Measurements from ENCODE around the gene GZMM. TPM values are rescaled to one million over a fixed set of nuclear protein-coding genes. Genes with fewer than 3 reads are reported as not detected.

The GZMM gene
- total RNA-seq, 1 donor from 2014 or later = not detected

- Mint-ChIP-seq H3K9me3 (no peaks in the 10 kb centered on the region), H3K4me1 (peaks cover 15% of the 10 kb centered on the region), H3K4me3 (no peak overlapping the region), H3K27me3 (ENCODE audit: insufficient read depth, low read depth) (no peaks in the 10 kb centered on the region), H3K27ac (no peak overlapping the region), H3K36me3 (peaks cover 8% of the 10 kb centered on the region)
- peaks cover 35% of the 10 kb centered on the region for H3K79me2 ChIP-seq (ENCODE audit: low read depth)
- no peak overlapping the region for H3K4me3 ChIP-seq
- H3K9me3 ChIP-seq (ENCODE audit: low read depth) = no peaks in the 10 kb centered on the region
- TF ChIP-seq EZH2phosphoT487 (IDR thresholded peaks at IDR 0.05) = no peak
- TF ChIP-seq EZH2 (IDR thresholded peaks at IDR 0.05) = no peak
- TF ChIP-seq CTCF (IDR thresholded peaks at IDR 0.05) = no peak
- peaks cover 8% of the 10 kb centered on the region for H3K4me1 ChIP-seq
- H3K4me2 ChIP-seq = no peak overlapping the region
- H3K27ac ChIP-seq = no peak overlapping the region
- no peak overlapping the region for H3K9ac ChIP-seq
- no peak for DNase-seq (ENCODE audit: low spot score)
- H3K27me3 ChIP-seq = no peaks in the 10 kb centered on the region
- H3K36me3 ChIP-seq = no peaks in the 10 kb centered on the region
- H4K20me1 ChIP-seq (ENCODE audit: low read depth) = peaks cover 63% of the 10 kb centered on the region
- peaks cover 19% of the 10 kb centered on the region for H3F3A ChIP-seq (ENCODE audit: low read depth)
- H2AFZ ChIP-seq (replicated peaks) = no peak overlapping the region
Measured at GRCh38 chr19:535017-535835, 8.6 kb upstream of the GZMM start.

- Mint-ChIP-seq H3K4me1 (peaks cover 11% of the 10 kb centered on the region), H3K4me3 (no peak overlapping the region), H3K27ac (no peak overlapping the region), H3K9me3 (no peaks in the 10 kb centered on the region), H3K27me3 (ENCODE audit: insufficient read depth, low read depth) (no peaks in the 10 kb centered on the region), H3K36me3 (peaks cover 8% of the 10 kb centered on the region)
- no peaks in the 10 kb centered on the region for H3K9me3 ChIP-seq (ENCODE audit: low read depth)
- H3K4me1 ChIP-seq = peaks cover 8% of the 10 kb centered on the region
- no peak overlapping the region for H3K4me3 ChIP-seq
- H2AFZ ChIP-seq (replicated peaks) = no peak overlapping the region
- H3K4me2 ChIP-seq = no peak overlapping the region
- peaks cover 63% of the 10 kb centered on the region for H4K20me1 ChIP-seq (ENCODE audit: low read depth)
- H3K27ac ChIP-seq = no peak overlapping the region
- no peak overlapping the region for H3K9ac ChIP-seq
- TF ChIP-seq CTCF (IDR thresholded peaks at IDR 0.05) (no peak), EZH2 (IDR thresholded peaks at IDR 0.05) (no peak), EZH2phosphoT487 (IDR thresholded peaks at IDR 0.05) (no peak)
- H3K79me2 ChIP-seq (ENCODE audit: low read depth) = peaks cover 35% of the 10 kb centered on the region
- peaks cover 8% of the 10 kb centered on the region for H3F3A ChIP-seq (ENCODE audit: low read depth)
- H3K27me3 ChIP-seq = no peaks in the 10 kb centered on the region
- no peak for DNase-seq (ENCODE audit: low spot score)
- no peaks in the 10 kb centered on the region for H3K36me3 ChIP-seq
Measured at GRCh38 chr19:536031-536880, 7.6 kb upstream of the GZMM start.

- peaks cover 8% of the 10 kb centered on the region for H3K36me3 Mint-ChIP-seq
- Histone ChIP-seq H3K4me2 (no peak overlapping the region), H3K9me3 (ENCODE audit: low read depth) (no peaks in the 10 kb centered on the region), H3K27ac (no peak overlapping the region), H4K20me1 (ENCODE audit: low read depth) (peaks cover 62% of the 10 kb centered on the region), H3K79me2 (ENCODE audit: low read depth) (peaks cover 33% of the 10 kb centered on the region), H3F3A (ENCODE audit: low read depth) (peaks cover 7% of the 10 kb centered on the region), H3K9ac (no peak overlapping the region), H3K4me3 (no peak overlapping the region), H2AFZ (replicated peaks) (no peak overlapping the region), H3K27me3 (no peaks in the 10 kb centered on the region), H3K36me3 (no peaks in the 10 kb centered on the region), H3K4me1 (peaks cover 8% of the 10 kb centered on the region)
- DNase-seq (ENCODE audit: low spot score) = no peak
- no peaks in the 10 kb centered on the region for H3K9me3 Mint-ChIP-seq
- H3K27me3 Mint-ChIP-seq (ENCODE audit: insufficient read depth, low read depth) = no peaks in the 10 kb centered on the region
- peaks cover 11% of the 10 kb centered on the region for H3K4me1 Mint-ChIP-seq
- H3K4me3 Mint-ChIP-seq = no peak overlapping the region
- no peak overlapping the region for H3K27ac Mint-ChIP-seq
- TF ChIP-seq EZH2 (IDR thresholded peaks at IDR 0.05) (no peak), CTCF (IDR thresholded peaks at IDR 0.05) (no peak), EZH2phosphoT487 (IDR thresholded peaks at IDR 0.05) (no peak)
Measured at GRCh38 chr19:536881-537404, 6.9 kb upstream of the GZMM start.

Data from neural progenitor cell (in vitro differentiated cells).